NB4 (cell line): Measurements from ENCODE around the gene HDGFL1.

Experiments
- MYC ChIP-seq: IDR thresholded peaks from 2 replicates; pipeline ENCODE4 v1.6.1; 2011; ENCODE audit warnings: low read depth, low read length
- POLR2A ChIP-seq: IDR thresholded peaks from 2 replicates; pipeline ENCODE4 v1.6.1; 2011; ENCODE audit warnings: mild to moderate bottlenecking; ENCODE audit not compliant: insufficient read length; ENCODE audit errors: extremely low read depth
- TF ChIP-seq, protein P1 (sequence below): IDR thresholded peaks from one replicate; pipeline ENCODE4 v1.5.1; 2012; ENCODE audit warnings: low read depth, low read length
- TF ChIP-seq, protein P2 (sequence below): IDR thresholded peaks from 2 replicates; pipeline ENCODE4 v1.6.1; 2011; ENCODE audit warnings: low read depth, low read length

DNA sequence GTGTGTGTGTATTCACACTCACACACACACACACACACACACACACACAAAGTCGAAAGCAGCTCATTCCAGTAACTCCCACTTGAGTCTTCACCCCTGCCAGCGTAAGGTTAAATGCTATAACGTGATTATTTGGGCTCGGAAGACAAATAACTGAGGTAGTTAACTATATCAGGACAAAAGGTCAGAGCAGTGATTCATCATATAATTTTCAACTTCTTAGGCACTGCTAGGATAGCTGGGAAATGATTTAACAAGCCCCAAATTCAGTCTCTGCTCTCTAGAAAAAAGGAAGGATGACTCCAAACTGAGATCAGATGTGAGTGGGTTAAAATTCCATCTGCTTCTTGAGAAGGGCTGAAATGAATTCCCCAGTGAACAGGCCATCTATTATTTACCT is 30.7 kb downstream of the HDGFL1 start:
- TF ChIP-seq, protein P1, sequence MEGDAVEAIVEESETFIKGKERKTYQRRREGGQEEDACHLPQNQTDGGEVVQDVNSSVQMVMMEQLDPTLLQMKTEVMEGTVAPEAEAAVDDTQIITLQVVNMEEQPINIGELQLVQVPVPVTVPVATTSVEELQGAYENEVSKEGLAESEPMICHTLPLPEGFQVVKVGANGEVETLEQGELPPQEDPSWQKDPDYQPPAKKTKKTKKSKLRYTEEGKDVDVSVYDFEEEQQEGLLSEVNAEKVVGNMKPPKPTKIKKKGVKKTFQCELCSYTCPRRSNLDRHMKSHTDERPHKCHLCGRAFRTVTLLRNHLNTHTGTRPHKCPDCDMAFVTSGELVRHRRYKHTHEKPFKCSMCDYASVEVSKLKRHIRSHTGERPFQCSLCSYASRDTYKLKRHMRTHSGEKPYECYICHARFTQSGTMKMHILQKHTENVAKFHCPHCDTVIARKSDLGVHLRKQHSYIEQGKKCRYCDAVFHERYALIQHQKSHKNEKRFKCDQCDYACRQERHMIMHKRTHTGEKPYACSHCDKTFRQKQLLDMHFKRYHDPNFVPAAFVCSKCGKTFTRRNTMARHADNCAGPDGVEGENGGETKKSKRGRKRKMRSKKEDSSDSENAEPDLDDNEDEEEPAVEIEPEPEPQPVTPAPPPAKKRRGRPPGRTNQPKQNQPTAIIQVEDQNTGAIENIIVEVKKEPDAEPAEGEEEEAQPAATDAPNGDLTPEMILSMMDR: no peak
- TF ChIP-seq POLR2A (no peak), MYC (no peak)
- TF ChIP-seq, protein P2, sequence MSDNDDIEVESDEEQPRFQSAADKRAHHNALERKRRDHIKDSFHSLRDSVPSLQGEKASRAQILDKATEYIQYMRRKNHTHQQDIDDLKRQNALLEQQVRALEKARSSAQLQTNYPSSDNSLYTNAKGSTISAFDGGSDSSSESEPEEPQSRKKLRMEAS: no peak
